Lower leg skin (tissue), 4 donors: ENCODE data around the gene FGD3. TPM values are rescaled to one million over a fixed set of nuclear protein-coding genes. Genes with fewer than 3 reads are reported as not detected.

Experiments
- DNase-seq, 2 donors: peaks; one replicate each; pipeline ENCODE4 v3.0.0-alpha.2; 2019; ENCODE audit warnings: low spot score in 2 of 2
- H3K4me3 ChIP-seq: fragments of 200-600 bp; sonication (generic); 2 replicates; pipeline ENCODE4 v1.5.1; 2017; ENCODE audit warnings: mild to moderate bottlenecking, low read depth; ENCODE audit not compliant: poor library complexity, severe bottlenecking
- CTCF ChIP-seq, 3 donors: fragments of 450-650 bp; IDR thresholded peaks; one replicate each; pipeline ENCODE4 v1.5.1; 2016; ENCODE audit warnings: antibody characterized with exemption in 3 of 3, mild to moderate bottlenecking in 3 of 3, moderate library complexity in 2 of 3
- POLR2A ChIP-seq, 2 donors: fragments of 450-650 bp; IDR thresholded peaks; one replicate each; pipeline ENCODE4 v1.6.1; 2016 to 2017; ENCODE audit warnings: antibody characterized with exemption in 2 of 2, mild to moderate bottlenecking in 1 of 2, moderate library complexity in 1 of 2
- WGBS, 2 donors: methylation state at CpG; one replicate each; pipeline ENCODE4 v1.1.5; 2018; 5-methylcytosine and 5-hydroxymethylcytosine counted together
- intact Hi-C: fragments of 100-400 bp; cut with DNase I; formaldehyde crosslinking; loops from one replicate; pipeline ENCODE4 v1.15.0; 2023; ENCODE audit warnings: low total_unique reads
- total RNA-seq, 4 donors: library from RNA; depleted of rRNA; stranded (reverse); fragments of >200 nt; gene quantifications; one replicate each; pipeline ENCODE4 v1.1.0, GENCODE V29; 2016

Gene FGD3
- total RNA-seq, 4 donors from 2014 or later: 3.4 to 11.6 (median 5.7) TPM

GRCh38 chr9:93030642-93031628 lies 83.6 kb downstream of the FGD3 start:
- TF ChIP-seq CTCF (IDR thresholded peaks at IDR 0.05) (no peak), POLR2A (IDR thresholded peaks at IDR 0.05) (no peak)
- H3K4me3 ChIP-seq: no peak overlapping the region
- WGBS, 2 donors: 78 to 83% methylated on average over 9 of the region's 9 CpGs
- intact Hi-C loops: no loop called here
- no peak for DNase-seq

GRCh38 chr9:93031629-93032430 lies 84.5 kb downstream of the FGD3 start:
- 51 to 55% methylated on average over 10 of the region's 10 CpGs for WGBS, 2 donors
- H3K4me3 ChIP-seq: no peak overlapping the region
- DNase-seq: no peak
- intact Hi-C loops: no loop called here
- TF ChIP-seq POLR2A (IDR thresholded peaks at IDR 0.05): no peak
- TF ChIP-seq CTCF (IDR thresholded peaks at IDR 0.05): no peak

- no peak overlapping the region for H3K4me3 ChIP-seq
- DNase-seq: no peak
- no peak for TF ChIP-seq CTCF (IDR thresholded peaks at IDR 0.05)
- no peak for TF ChIP-seq POLR2A (IDR thresholded peaks at IDR 0.05)
- 76 to 87% methylated on average over 10 to 12 of the region's 12 CpGs for WGBS, 2 donors
- intact Hi-C loops: no loop called here
Measured at GRCh38 chr9:93032545-93032944, 85.2 kb downstream of the FGD3 start.

- no peak for DNase-seq
- WGBS, 2 donors: 66 to 68% methylated on average over 6 of the region's 6 CpGs
- TF ChIP-seq POLR2A (IDR thresholded peaks at IDR 0.05) (no peak), CTCF (IDR thresholded peaks at IDR 0.05) (no peak)
- intact Hi-C loops: no loop called here
- H3K4me3 ChIP-seq: no peak overlapping the region
Measured at GRCh38 chr9:93033531-93033930, 86.2 kb downstream of the FGD3 start.

- TF ChIP-seq CTCF (IDR thresholded peaks at IDR 0.05) (no peak), POLR2A (IDR thresholded peaks at IDR 0.05) (no peak)
- 85 to 91% methylated on average over 12 to 17 of the region's 19 CpGs for WGBS, 2 donors
- intact Hi-C loops: no loop called here
- H3K4me3 ChIP-seq: no peak overlapping the region
- no peak for DNase-seq
Measured at GRCh38 chr9:93035106-93035660, 87.9 kb downstream of the FGD3 start.
